Activated CD8-positive, alpha-beta T cell treated with anti-CD3 and anti-CD28 coated beads for 36 hours (primary cell): Measurements from ENCODE around the gene MYO1A. TPM values are rescaled to one million over a fixed set of nuclear protein-coding genes. Genes with fewer than 3 reads are reported as not detected.
A peak's percentile ranks its signal among the peaks of the same experiment; 100 is the strongest.

ENCODE experiments used
- ATAC-seq: fragments of 200-7000 bp; cut with Tn5 transposase; one replicate; pipeline ENCODE4 v1.10.0; 2021; ENCODE audit warnings: mild to moderate bottlenecking, moderate library complexity
- CTCF ChIA-PET: fragments of 350-600 bp; sonication (Branson Sonifier 250); formaldehyde crosslinking; loops from one replicate; lab custom pipeline; 2021; ENCODE audit warnings: antibody characterized with exemption; lab: Charles Lee
- POLR2A ChIA-PET: fragments of 350-600 bp; sonication (Branson Sonifier 250); formaldehyde crosslinking; loops from one replicate; lab custom pipeline; 2021; ENCODE audit warnings: antibody characterized with exemption; lab: Charles Lee
- DNase-seq: peaks from one replicate; pipeline ENCODE4 v3.0.0-alpha.2; 2020
- H3K27ac Mint-ChIP-seq: one replicate; pipeline ENCODE4 v1.8.0; 2021; ENCODE audit warnings: mild to moderate bottlenecking, mixed read lengths
- H3K27me3 Mint-ChIP-seq: one replicate; pipeline ENCODE4 v1.8.0; 2021; ENCODE audit warnings: mixed read lengths
- H3K36me3 Mint-ChIP-seq: one replicate; pipeline ENCODE4 v1.8.0; 2021; ENCODE audit warnings: low read depth, mixed read lengths
- H3K4me1 Mint-ChIP-seq: one replicate; pipeline ENCODE4 v1.8.0; 2021; ENCODE audit warnings: low read depth, mixed read lengths
- H3K4me3 Mint-ChIP-seq: one replicate; pipeline ENCODE4 v1.8.0; 2021; ENCODE audit warnings: mild to moderate bottlenecking, moderate library complexity, mixed read lengths
- H3K9me3 Mint-ChIP-seq: one replicate; pipeline ENCODE4 v1.8.0; 2021; ENCODE audit warnings: mixed read lengths
- CTCF ChIP-seq: fragments of 200-600 bp; IDR thresholded peaks from one replicate; pipeline ENCODE4 v1.8.0; 2022; ENCODE audit warnings: antibody characterized with exemption, mild to moderate bottlenecking
- intact Hi-C: fragments of 100-400 bp; cut with micrococcal nuclease; formaldehyde crosslinking; loops from one replicate; pipeline ENCODE4 v1.10.0; 2022
- total RNA-seq, 2 experiments: library from RNA; stranded (reverse); gene quantifications; one replicate each; pipeline ENCODE4 v1.2.3, GENCODE V29; 2021

Gene MYO1A
- total RNA-seq, 2 experiments from 2014 or later, result 2.1 to 2.6 TPM

GRCh38 chr12:57093415-57094207 is 43.7 kb upstream of the MYO1A start:
- TF ChIP-seq CTCF, result peak; percentile 88
- no peaks in the 10 kb centered on the region for H3K27me3 Mint-ChIP-seq
- intact Hi-C loops, result loop anchor here (1.0 kb wide), 1 partner anchor 24 kb away; no protein-coding TSS in a partner anchor
- DNase-seq (peak; percentile 92), ATAC-seq (peak; percentile 52)
- ChIA-PET POLR2A (interaction anchor here (0.6 to 18.7 kb wide), 8 partner anchors 11 to 372 kb away, joined by 3 to 417 read pairs (median 12); partner anchors contain the start of genes NEMP1 and STAT6), CTCF (interaction anchor here (0.7 to 12.4 kb wide), 12 partner anchors 9 to 120 kb away, joined by 3 to 193 read pairs (median 6); partner anchors contain the start of genes NEMP1 and STAT6)
- H3K27ac Mint-ChIP-seq, result peak overlapping the region; percentile 92
- no peaks in the 10 kb centered on the region for H3K9me3 Mint-ChIP-seq
- H3K36me3 Mint-ChIP-seq, result peaks cover 67% of the 10 kb centered on the region
- peaks cover 77% of the 10 kb centered on the region for H3K4me1 Mint-ChIP-seq
- H3K4me3 Mint-ChIP-seq, result peak overlapping the region; percentile 82

GRCh38 chr12:57092876-57093414 is 43.0 kb upstream of the MYO1A start:
- POLR2A ChIA-PET, result interaction anchor here (0.6 to 18.7 kb wide), 8 partner anchors 12 to 428 kb away, joined by 3 to 417 read pairs (median 12); partner anchors contain the start of genes NEMP1 and STAT6
- no peak for ATAC-seq
- peaks cover 66% of the 10 kb centered on the region for H3K36me3 Mint-ChIP-seq
- H3K9me3 Mint-ChIP-seq, result no peaks in the 10 kb centered on the region
- TF ChIP-seq CTCF, result no peak
- DNase-seq, result no peak
- CTCF ChIA-PET, result interaction anchor here (0.6 to 12.4 kb wide), 12 partner anchors 14 to 415 kb away, joined by 3 to 193 read pairs (median 6); partner anchors contain the start of genes NEMP1, STAT6 and TAC3
- H3K4me1 Mint-ChIP-seq, result peaks cover 73% of the 10 kb centered on the region
- H3K4me3 Mint-ChIP-seq, result peak overlapping the region; percentile 82
- intact Hi-C loops, result loop anchor here (1.0 kb wide), 1 partner anchor 24 kb away; no protein-coding TSS in a partner anchor
- H3K27me3 Mint-ChIP-seq, result no peaks in the 10 kb centered on the region
- H3K27ac Mint-ChIP-seq, result peak overlapping the region; percentile 92

- no peak for DNase-seq
- ChIA-PET POLR2A (interaction anchor here (0.6 to 18.7 kb wide), 8 partner anchors 8 to 427 kb away, joined by 3 to 417 read pairs (median 11); partner anchors contain the start of genes NACA, NEMP1 and STAT6), CTCF (interaction anchor here (0.6 to 12.4 kb wide), 11 partner anchors 12 to 415 kb away, joined by 3 to 193 read pairs (median 4); partner anchors contain the start of genes NEMP1, STAT6 and TAC3)
- no peak for ATAC-seq
- peaks cover 66% of the 10 kb centered on the region for H3K36me3 Mint-ChIP-seq
- H3K4me3 Mint-ChIP-seq, result peak overlapping the region; percentile 82
- H3K4me1 Mint-ChIP-seq, result peaks cover 71% of the 10 kb centered on the region
- no peak for TF ChIP-seq CTCF
- peak overlapping the region; percentile 92 for H3K27ac Mint-ChIP-seq
- no peaks in the 10 kb centered on the region for H3K27me3 Mint-ChIP-seq
- no peaks in the 10 kb centered on the region for H3K9me3 Mint-ChIP-seq
- intact Hi-C loops, result no loop called here
These were observed 42.6 kb upstream of the MYO1A start for GRCh38 chr12:57092529-57092862.

GRCh38 chr12:57091638-57092528 is 42.0 kb upstream of the MYO1A start:
- intact Hi-C loops, result no loop called here
- CTCF ChIA-PET, result interaction anchor here (0.6 to 12.4 kb wide), 12 partner anchors 8 to 414 kb away, joined by 3 to 193 read pairs (median 7); partner anchors contain the start of genes NEMP1, STAT6 and TAC3

More at GRCh38 chr12:57091638-57092528, 42.0 kb upstream of the MYO1A start:
- Mint-ChIP-seq H3K4me3 (peak overlapping the region; percentile 82), H3K36me3 (peaks cover 61% of the 10 kb centered on the region), H3K27me3 (no peaks in the 10 kb centered on the region), H3K4me1 (peaks cover 66% of the 10 kb centered on the region), H3K9me3 (no peaks in the 10 kb centered on the region), H3K27ac (peak overlapping the region; percentile 92)
- no peak for TF ChIP-seq CTCF
- POLR2A ChIA-PET, result interaction anchor here (0.9 to 18.7 kb wide), 8 partner anchors 7 to 366 kb away, joined by 3 to 417 read pairs (median 10); partner anchors contain the start of genes NACA, NEMP1 and STAT6
- ATAC-seq (no peak), DNase-seq (no peak)
